H1 (cell line): ENCODE data around the gene LRP5. TPM values are rescaled to one million over a fixed set of nuclear protein-coding genes. Genes with fewer than 3 reads are reported as not detected.

ENCODE experiments used
- CTCF ChIA-PET: fragments of 300-600 bp; sonication (Branson Sonifier 250); formaldehyde crosslinking; loops from one replicate; lab custom pipeline; 2021; ENCODE audit not compliant: partially characterized antibody; lab: Charles Lee
- POLR2A ChIA-PET: fragments of 300-600 bp; sonication (Branson Sonifier 250); formaldehyde crosslinking; loops from one replicate; lab custom pipeline; 2021; ENCODE audit warnings: inconsistent platforms; ENCODE audit not compliant: partially characterized antibody; lab: Charles Lee
- DNase-seq, 2 experiments: peaks; one replicate each; pipeline versions ENCODE4 v3.0.0 to v3.0.0-alpha.2; 2010 to 2022; ENCODE audit warnings: low spot score in 2 of 2, low read depth in 1 of 2, mixed read lengths in 1 of 2
- FAIRE-seq: peaks from 2 replicates; lab custom pipeline; 2011; peaks lifted over from hg19 to GRCh38; lab: Jason Lieb, UNC
- H2AFZ ChIP-seq: 2 replicates; pipeline ENCODE4 v1.8.1; 2012; ENCODE audit warnings: low read length, inconsistent platforms
- H2AK5ac ChIP-seq: 2 replicates; pipeline ENCODE4 v1.6.1; 2013; ENCODE audit warnings: low read depth, low read length
- H2BK120ac ChIP-seq: replicated peaks from 2 replicates; pipeline ENCODE3; 2013; ENCODE audit warnings: low read depth, low read length, inconsistent platforms
- H2BK12ac ChIP-seq: 2 replicates; pipeline ENCODE4 v1.6.1; 2013; ENCODE audit warnings: low read depth, low read length
- H2BK15ac ChIP-seq: 2 replicates; pipeline ENCODE4 v1.6.1; 2013; ENCODE audit warnings: low read length
- H2BK20ac ChIP-seq: 2 replicates; pipeline ENCODE4 v1.6.1; 2013; ENCODE audit warnings: low read length
- H2BK5ac ChIP-seq: 2 replicates; pipeline ENCODE4 v1.6.1; 2013; ENCODE audit warnings: low read depth, low read length
- H3K14ac ChIP-seq: 2 replicates; pipeline ENCODE4 v1.6.1; 2013; ENCODE audit warnings: inconsistent platforms; ENCODE audit not compliant: insufficient read length
- H3K18ac ChIP-seq: 2 replicates; pipeline ENCODE4 v1.6.1; 2013; ENCODE audit warnings: low read length; ENCODE audit errors: extremely low read depth
- H3K23ac ChIP-seq: 2 replicates; pipeline ENCODE4 v1.6.1; 2013; ENCODE audit warnings: inconsistent platforms; ENCODE audit not compliant: insufficient read length
- H3K23me2 ChIP-seq: 2 replicates; pipeline ENCODE4 v1.6.1; 2013; ENCODE audit warnings: low read depth, low read length
- H3K27ac ChIP-seq: 2 replicates; pipeline ENCODE4 v1.6.1; 2011; ENCODE audit warnings: low read depth, low read length, inconsistent platforms
- H3K27me3 ChIP-seq, 4 experiments: replicated peaks in 1 of 4; 1 replicate in 1 of 4; 2 replicates in 3 of 4; pipeline versions ENCODE4 v1.6.1 to v1.8.1; 2011 to 2013; ENCODE audit warnings: low read length in 3 of 4, mild to moderate bottlenecking in 3 of 4, inconsistent platforms in 2 of 4, mixed read lengths in 2 of 4, moderate library complexity in 1 of 4; ENCODE audit not compliant: control insufficient read depth in 3 of 4, insufficient read depth in 3 of 4; ENCODE audit errors: extremely low read depth in 1 of 4
- H3K36me3 ChIP-seq, 4 experiments: 2 replicates each; pipeline versions ENCODE4 v1.6.1 to v1.8.1; 2011 to 2013; ENCODE audit warnings: mild to moderate bottlenecking in 4 of 4, low read length in 3 of 4, moderate library complexity in 2 of 4, control low read depth in 1 of 4, inconsistent platforms in 1 of 4; ENCODE audit not compliant: insufficient read depth in 4 of 4, control insufficient read depth in 2 of 4
- H3K4ac ChIP-seq: replicated peaks from 2 replicates; pipeline ENCODE3; 2013; ENCODE audit warnings: low read length, low read depth, mixed read lengths, inconsistent platforms; ENCODE audit not compliant: insufficient read length
- H3K4me1 ChIP-seq, 4 experiments: replicated peaks in 1 of 4; 1 replicate in 1 of 4; 2 replicates in 3 of 4; pipeline versions ENCODE4 v1.6.1 to v1.8.1; 2011 to 2013; ENCODE audit warnings: low read length in 3 of 4, inconsistent platforms in 2 of 4, mixed read lengths in 1 of 4; ENCODE audit not compliant: insufficient read depth in 4 of 4, control insufficient read depth in 3 of 4
- H3K4me2 ChIP-seq, 2 experiments: 2 replicates each; pipeline versions ENCODE4 v1.6.1 to v1.8.1; 2011 to 2013; ENCODE audit warnings: low read depth in 2 of 2, low read length in 2 of 2, control low read depth in 1 of 2, inconsistent platforms in 1 of 2, mild to moderate bottlenecking in 1 of 2; ENCODE audit not compliant: insufficient read depth in 1 of 2
- H3K4me3 ChIP-seq, 4 experiments: fragments of 200-600, 300-600 bp in 1 of 4; sonication (generic), shearing (Covaris generic), sonication (Bioruptor Twin) in 1 of 4; 2 replicates each; pipeline versions ENCODE4 v1.5.1 to v1.8.1; 2011 to 2016; ENCODE audit warnings: low read length in 4 of 4, low read depth in 3 of 4, control low read depth in 2 of 4, inconsistent platforms in 2 of 4, mild to moderate bottlenecking in 2 of 4, mixed read lengths in 1 of 4, moderate library complexity in 1 of 4; ENCODE audit not compliant: insufficient read depth in 2 of 4; ENCODE audit errors: extremely low read depth in 1 of 4
- H3K56ac ChIP-seq: replicated peaks from 2 replicates; pipeline ENCODE3; 2013; ENCODE audit warnings: low read depth, mild to moderate bottlenecking, mixed read lengths, low read length, inconsistent platforms; ENCODE audit not compliant: insufficient read length
- H3K79me1 ChIP-seq: 2 replicates; pipeline ENCODE4 v1.6.1; 2013; ENCODE audit warnings: low read depth, low read length, control low read depth
- H3K79me2 ChIP-seq, 2 experiments: 2 replicates each; pipeline versions ENCODE4 v1.6.1 to v1.8.1; 2012 to 2013; ENCODE audit warnings: low read length in 2 of 2, mild to moderate bottlenecking in 2 of 2, inconsistent platforms in 1 of 2; ENCODE audit not compliant: insufficient read depth in 2 of 2, control insufficient read depth in 1 of 2
- H3K9ac ChIP-seq, 4 experiments: replicated peaks in 1 of 4; 1 replicate in 1 of 4; 2 replicates in 3 of 4; pipeline versions ENCODE4 v1.6.1 to v1.8.1; 2011 to 2013; ENCODE audit warnings: low read depth in 3 of 4, low read length in 3 of 4, control low read depth in 2 of 4, mild to moderate bottlenecking in 2 of 4, moderate library complexity in 2 of 4, inconsistent platforms in 1 of 4; ENCODE audit errors: extremely low read depth in 1 of 4
- H3K9me3 ChIP-seq, 2 experiments: 2 replicates each; pipeline versions ENCODE4 v1.6.1 to v1.8.1; 2012 to 2013; ENCODE audit warnings: mild to moderate bottlenecking in 2 of 2, moderate library complexity in 2 of 2, control low read depth in 1 of 2, inconsistent platforms in 1 of 2, low read depth in 1 of 2, low read length in 1 of 2, mixed read lengths in 1 of 2; ENCODE audit not compliant: insufficient read depth in 2 of 2
- H4K20me1 ChIP-seq, 2 experiments: replicated peaks in 1 of 2; 2 replicates each; pipeline versions ENCODE3 to v1.8.1; 2011 to 2013; ENCODE audit warnings: inconsistent platforms in 2 of 2, low read length in 2 of 2, mild to moderate bottlenecking in 1 of 2; ENCODE audit not compliant: insufficient read depth in 2 of 2, control insufficient read depth in 1 of 2
- H4K5ac ChIP-seq: 2 replicates; pipeline ENCODE4 v1.6.1; 2013; ENCODE audit warnings: low read length, low read depth, mixed read lengths, inconsistent platforms; ENCODE audit not compliant: insufficient read length
- H4K8ac ChIP-seq: 2 replicates; pipeline ENCODE4 v1.8.0; 2013; ENCODE audit warnings: mild to moderate bottlenecking, moderate library complexity, low read length, inconsistent platforms; ENCODE audit not compliant: insufficient read depth; ENCODE audit errors: extremely low read depth
- H4K91ac ChIP-seq: replicated peaks from 2 replicates; pipeline ENCODE3; 2013; ENCODE audit warnings: low read length, mixed read lengths, inconsistent platforms; ENCODE audit not compliant: insufficient read length
- CBX8 ChIP-seq: fragments of 300-800, 300-1000 bp; sonication (generic); IDR thresholded peaks from 2 replicates; pipeline ENCODE4 v1.7.1; 2016; ENCODE audit warnings: low read depth, low read length, borderline replicate concordance
- CEBPB ChIP-seq: IDR thresholded peaks from 2 replicates; pipeline ENCODE4 v1.6.1; 2012; ENCODE audit warnings: low read depth, low read length
- FOSL1 ChIP-seq: IDR thresholded peaks from 2 replicates; pipeline ENCODE4 v1.6.1; 2011; ENCODE audit warnings: mild to moderate bottlenecking, low read depth, low read length, moderate library complexity; ENCODE audit not compliant: insufficient read depth
- GABPA ChIP-seq: IDR thresholded peaks from 2 replicates; pipeline ENCODE4 v1.6.1; 2011; ENCODE audit warnings: mild to moderate bottlenecking, low read length, moderate library complexity, borderline replicate concordance; ENCODE audit not compliant: insufficient read depth
- JUND ChIP-seq: IDR thresholded peaks from 2 replicates; pipeline ENCODE4 v1.6.1; 2011; ENCODE audit warnings: mild to moderate bottlenecking, improper control_type of control experiment, low read length
- KDM4A ChIP-seq: IDR thresholded peaks from one replicate; pipeline ENCODE4 v1.7.1; 2012; ENCODE audit warnings: low read depth, mild to moderate bottlenecking, moderate library complexity, low read length, inconsistent platforms; ENCODE audit not compliant: severe bottlenecking
- NRF1 ChIP-seq: IDR thresholded peaks from 2 replicates; pipeline ENCODE4 v1.6.1; 2011; ENCODE audit warnings: mild to moderate bottlenecking, low read depth, low read length, improper control_type of control experiment
- POLR2A ChIP-seq, 2 experiments: IDR thresholded peaks; 1 replicate in 1 of 2; 2 replicates in 1 of 2; pipeline ENCODE4 v1.6.1; 2011; ENCODE audit warnings: low read depth in 2 of 2, low read length in 2 of 2, mild to moderate bottlenecking in 2 of 2; ENCODE audit errors: control extremely low read depth in 1 of 2
- RXRA ChIP-seq: IDR thresholded peaks from 2 replicates; pipeline ENCODE4 v1.6.1; 2011; ENCODE audit warnings: low read depth, mild to moderate bottlenecking, low read length, moderate library complexity; ENCODE audit not compliant: insufficient read depth
- SIX5 ChIP-seq: IDR thresholded peaks from 2 replicates; pipeline ENCODE4 v1.6.1; 2011; ENCODE audit warnings: mild to moderate bottlenecking, low read depth, low read length
- WGBS, 2 experiments: shearing (Covaris generic) in 1 of 2; methylation state at CpG; one replicate each; pipeline versions ENCODE4 v1.1.6 to v1.1.7; 2013 to 2015; ENCODE audit warnings: low lambda C conversion rate in 2 of 2, mixed read lengths in 2 of 2, inconsistent platforms in 1 of 2, low coverage in 1 of 2, missing lambda C conversion rate in 1 of 2; ENCODE audit not compliant: insufficient replicate concordance in 2 of 2, insufficient coverage in 1 of 2, insufficient read length in 1 of 2; ENCODE audit errors: extremely low coverage in 1 of 2, missing lambda C conversion rate in 1 of 2; 5-methylcytosine and 5-hydroxymethylcytosine counted together
- polyA plus RNA-seq, 7 experiments: library from polyadenylated mRNA; depleted of rRNA in 3 of 7; stranded (reverse) in 5 of 7; unstranded in 2 of 7; fragments of >200 nt in 5 of 7; fragments of 200-250 nt in 2 of 7; gene quantifications; 1 replicate in 5 of 7; 2 replicates in 1 of 7; 4 replicates in 1 of 7; pipeline versions ENCODE4 v1.2.1 to v1.2.3, GENCODE V29; 2011 to 2013; ENCODE audit warnings: missing spikeins in 2 of 7, mixed read lengths in 2 of 7
- total RNA-seq: library from RNA; stranded (reverse); fragmentation: NEBNext Ultra II Directional; extraction: Animal tissue kit (Norgen Biotek cat#: 25700); gene quantifications from 2 replicates; pipeline ENCODE4 v1.2.1, GENCODE V29; 2021
- TF ChIP-seq, protein P1 (sequence below), 3 experiments: IDR thresholded peaks; 1 replicate in 2 of 3; 2 replicates in 1 of 3; pipeline versions ENCODE4 v1.5.1 to v1.6.1; 2011; ENCODE audit warnings: low read length in 3 of 3, mild to moderate bottlenecking in 3 of 3, inconsistent platforms in 2 of 3, low read depth in 1 of 3, moderate library complexity in 1 of 3; ENCODE audit not compliant: insufficient read depth in 1 of 3; ENCODE audit errors: control extremely low read depth in 1 of 3

The LRP5 gene
- total and polyA plus RNA-seq, 2 of the 8 experiments (the other 6 are each of a cell fraction or from before 2014, with no cell fraction given) = 19.0 to 38.9 TPM

- Histone ChIP-seq H3K23ac (no peak overlapping the region), H3K27ac (no peak overlapping the region), H2BK120ac (no peak overlapping the region), H2BK20ac (no peak overlapping the region), H3K23me2 (no peaks in the 10 kb centered on the region), H3K79me2 (no peaks in the 10 kb centered on the region), H4K5ac (no peak overlapping the region), H3K79me1 (no peaks in the 10 kb centered on the region; the same call in 1 of the 2 replicates), H3K14ac (no peak overlapping the region), H3K18ac (no peak overlapping the region), H3K27me3 (no peaks in the 10 kb centered on the region), H3K9ac (no peak overlapping the region), H3K9me3 (no peaks in the 10 kb centered on the region), H2BK15ac (no peak overlapping the region), H4K91ac (no peak overlapping the region), H4K8ac (peak overlapping the region; percentile 25), H3K4me3 (no peak overlapping the region), H2BK5ac (no peak overlapping the region), H2AFZ (no peak overlapping the region), H2BK12ac (no peak overlapping the region), H3K4ac (no peak overlapping the region), H3K56ac (no peak overlapping the region), H4K20me1 (peaks cover 0 to 5% of the 10 kb centered on the region in 2 experiments), H3K4me2 (no peak overlapping the region), H3K4me1 (no peaks in the 10 kb centered on the region), H2AK5ac (no peak overlapping the region), H3K36me3 (peaks cover 9 to 40% (median 27%) of the 10 kb centered on the region in 4 experiments; a peak in 7 of 8 replicates)
- WGBS, 2 experiments = 97% methylated on average over 27 of the region's 27 CpGs; no CpG with 5 or more reads in 1 of the 2 experiments
- ChIA-PET CTCF (interaction anchor here (1.3 kb wide), 1 partner anchor 13 kb away, joined by 3 read pairs; no protein-coding TSS in a partner anchor), POLR2A (no interaction called here)
- no peak for DNase-seq
- TF ChIP-seq CBX8 (no peak), POLR2A (IDR thresholded peaks at IDR 0.05; ENCODE audit: control extremely low read depth in 1 of 2, low read depth in 2 of 2, low read length in 2 of 2) (no peak), KDM4A (no peak), CEBPB (no peak), FOSL1 (no peak), JUND (no peak), GABPA (no peak), NRF1 (no peak), RXRA (no peak), SIX5 (no peak)
- TF ChIP-seq, protein P1, sequence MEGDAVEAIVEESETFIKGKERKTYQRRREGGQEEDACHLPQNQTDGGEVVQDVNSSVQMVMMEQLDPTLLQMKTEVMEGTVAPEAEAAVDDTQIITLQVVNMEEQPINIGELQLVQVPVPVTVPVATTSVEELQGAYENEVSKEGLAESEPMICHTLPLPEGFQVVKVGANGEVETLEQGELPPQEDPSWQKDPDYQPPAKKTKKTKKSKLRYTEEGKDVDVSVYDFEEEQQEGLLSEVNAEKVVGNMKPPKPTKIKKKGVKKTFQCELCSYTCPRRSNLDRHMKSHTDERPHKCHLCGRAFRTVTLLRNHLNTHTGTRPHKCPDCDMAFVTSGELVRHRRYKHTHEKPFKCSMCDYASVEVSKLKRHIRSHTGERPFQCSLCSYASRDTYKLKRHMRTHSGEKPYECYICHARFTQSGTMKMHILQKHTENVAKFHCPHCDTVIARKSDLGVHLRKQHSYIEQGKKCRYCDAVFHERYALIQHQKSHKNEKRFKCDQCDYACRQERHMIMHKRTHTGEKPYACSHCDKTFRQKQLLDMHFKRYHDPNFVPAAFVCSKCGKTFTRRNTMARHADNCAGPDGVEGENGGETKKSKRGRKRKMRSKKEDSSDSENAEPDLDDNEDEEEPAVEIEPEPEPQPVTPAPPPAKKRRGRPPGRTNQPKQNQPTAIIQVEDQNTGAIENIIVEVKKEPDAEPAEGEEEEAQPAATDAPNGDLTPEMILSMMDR (IDR thresholded peaks at IDR 0.05; ENCODE audit: control extremely low read depth in 1 of 3, insufficient read depth in 1 of 3, low read depth in 1 of 3, low read length in 3 of 3) = no peak
- no peak for FAIRE-seq
Measured at GRCh38 chr11:68413591-68413999, 101.2 kb downstream of the LRP5 start.
